ENCODE data around the gene IQSEC1. TPM values are rescaled to one million over a fixed set of nuclear protein-coding genes. Genes with fewer than 3 reads are reported as not detected.
A peak's percentile ranks its signal among the peaks of the same experiment; 100 is the strongest.

The IQSEC1 gene
- total RNA-seq, 1 experiment from 2014 or later = 28.1 TPM

DNA sequence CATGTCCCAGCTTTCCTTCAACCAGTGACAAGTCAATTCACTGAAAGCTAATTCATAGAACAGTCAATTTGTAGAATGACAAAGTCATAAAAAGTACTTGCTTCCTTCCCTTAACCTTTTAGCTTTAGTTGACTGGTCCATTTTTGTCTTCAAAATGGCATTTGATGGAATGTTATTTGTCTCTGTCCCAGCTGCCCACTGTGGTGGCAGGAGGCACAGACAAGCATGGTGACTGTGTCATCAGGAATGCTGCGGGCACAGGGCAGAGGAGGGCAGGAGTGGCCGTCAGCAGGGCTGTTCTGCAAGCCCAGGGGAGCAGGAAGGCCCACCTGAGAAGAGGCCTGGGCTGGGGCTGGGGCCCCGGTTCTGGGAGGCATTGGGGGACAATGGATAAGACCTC lies 10.0 kb downstream of the IQSEC1 start:
- intact Hi-C loops (cut with micrococcal nuclease) = no loop called here
- Histone ChIP-seq H3K4me1 (ENCODE audit: control insufficient read depth in 1 of 2, insufficient read depth in 2 of 2, low read length in 2 of 2) (peaks cover 16 to 17% of the 10 kb centered on the region in 2 experiments), H2AFZ (ENCODE audit: low read depth, low read length, poor library complexity, severe bottlenecking) (no peak overlapping the region), H3K79me2 (ENCODE audit: insufficient read depth, low read length) (no peaks in the 10 kb centered on the region), H3K4me2 (ENCODE audit: low read length) (peak overlapping the region; percentile 55), H3K4me3 (replicated peaks in 1 of 2; ENCODE audit: low read depth in 1 of 2, low read length in 2 of 2) (no peak overlapping the region), H4K20me1 (ENCODE audit: insufficient read depth) (no peaks in the 10 kb centered on the region), H3K9me3 (ENCODE audit: control insufficient read depth in 1 of 2, insufficient read depth in 1 of 2, low read depth in 1 of 2, low read length in 2 of 2) (no peaks in the 10 kb centered on the region), H3K27ac (ENCODE audit: low read depth, low read length) (no peak overlapping the region), H3K9me2 (ENCODE audit: insufficient read depth) (no peaks in the 10 kb centered on the region), H3K27me3 (ENCODE audit: insufficient read depth, low read length) (no peaks in the 10 kb centered on the region), H3K36me3 (ENCODE audit: control insufficient read depth in 1 of 2, insufficient read depth in 2 of 2, low read length in 2 of 2) (no peaks in the 10 kb centered on the region), H3K9ac (ENCODE audit: low read length) (no peak overlapping the region)
- TF ChIP-seq CEBPB (IDR thresholded peaks at IDR 0.05; ENCODE audit: low read depth) (no peak), EZH2 (IDR thresholded peaks at IDR 0.05) (no peak), EZH2phosphoT487 (IDR thresholded peaks at IDR 0.05; ENCODE audit: borderline replicate concordance) (no peak), ELF1 (IDR thresholded peaks at IDR 0.05; ENCODE audit: borderline replicate concordance, low read depth) (no peak), POLR2A (IDR thresholded peaks at IDR 0.05; ENCODE audit: borderline replicate concordance, extremely low read depth, insufficient read depth, insufficient read length) (no peak), CBX3 (IDR thresholded peaks at IDR 0.05; ENCODE audit: low read depth) (no peak; the same call in 1 of the 2 replicates), POLR2AphosphoS5 (IDR thresholded peaks at IDR 0.05; ENCODE audit: low read depth, low read length) (no peak), RAD21 (IDR thresholded peaks at IDR 0.05; ENCODE audit: low read depth) (no peak), JUND (IDR thresholded peaks at IDR 0.05) (no peak; the same call in 1 of the 2 replicates), TCF7L2 (IDR thresholded peaks at IDR 0.05; ENCODE audit: borderline replicate concordance, extremely low read depth, insufficient read depth, insufficient read length) (no peak), SRF (IDR thresholded peaks at IDR 0.05; ENCODE audit: low read depth) (no peak), SP1 (IDR thresholded peaks at IDR 0.05; ENCODE audit: low read depth) (no peak)
- TF ChIP-seq, protein P1, sequence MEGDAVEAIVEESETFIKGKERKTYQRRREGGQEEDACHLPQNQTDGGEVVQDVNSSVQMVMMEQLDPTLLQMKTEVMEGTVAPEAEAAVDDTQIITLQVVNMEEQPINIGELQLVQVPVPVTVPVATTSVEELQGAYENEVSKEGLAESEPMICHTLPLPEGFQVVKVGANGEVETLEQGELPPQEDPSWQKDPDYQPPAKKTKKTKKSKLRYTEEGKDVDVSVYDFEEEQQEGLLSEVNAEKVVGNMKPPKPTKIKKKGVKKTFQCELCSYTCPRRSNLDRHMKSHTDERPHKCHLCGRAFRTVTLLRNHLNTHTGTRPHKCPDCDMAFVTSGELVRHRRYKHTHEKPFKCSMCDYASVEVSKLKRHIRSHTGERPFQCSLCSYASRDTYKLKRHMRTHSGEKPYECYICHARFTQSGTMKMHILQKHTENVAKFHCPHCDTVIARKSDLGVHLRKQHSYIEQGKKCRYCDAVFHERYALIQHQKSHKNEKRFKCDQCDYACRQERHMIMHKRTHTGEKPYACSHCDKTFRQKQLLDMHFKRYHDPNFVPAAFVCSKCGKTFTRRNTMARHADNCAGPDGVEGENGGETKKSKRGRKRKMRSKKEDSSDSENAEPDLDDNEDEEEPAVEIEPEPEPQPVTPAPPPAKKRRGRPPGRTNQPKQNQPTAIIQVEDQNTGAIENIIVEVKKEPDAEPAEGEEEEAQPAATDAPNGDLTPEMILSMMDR (IDR thresholded peaks at IDR 0.05 in 2 of 3, conservative IDR thresholded peaks at IDR 0.05 in 1 of 3; ENCODE audit: borderline replicate concordance in 1 of 3, insufficient read depth in 1 of 3, low read depth in 2 of 3, low read length in 2 of 3) = no peak
- TF ChIP-seq, protein P2, sequence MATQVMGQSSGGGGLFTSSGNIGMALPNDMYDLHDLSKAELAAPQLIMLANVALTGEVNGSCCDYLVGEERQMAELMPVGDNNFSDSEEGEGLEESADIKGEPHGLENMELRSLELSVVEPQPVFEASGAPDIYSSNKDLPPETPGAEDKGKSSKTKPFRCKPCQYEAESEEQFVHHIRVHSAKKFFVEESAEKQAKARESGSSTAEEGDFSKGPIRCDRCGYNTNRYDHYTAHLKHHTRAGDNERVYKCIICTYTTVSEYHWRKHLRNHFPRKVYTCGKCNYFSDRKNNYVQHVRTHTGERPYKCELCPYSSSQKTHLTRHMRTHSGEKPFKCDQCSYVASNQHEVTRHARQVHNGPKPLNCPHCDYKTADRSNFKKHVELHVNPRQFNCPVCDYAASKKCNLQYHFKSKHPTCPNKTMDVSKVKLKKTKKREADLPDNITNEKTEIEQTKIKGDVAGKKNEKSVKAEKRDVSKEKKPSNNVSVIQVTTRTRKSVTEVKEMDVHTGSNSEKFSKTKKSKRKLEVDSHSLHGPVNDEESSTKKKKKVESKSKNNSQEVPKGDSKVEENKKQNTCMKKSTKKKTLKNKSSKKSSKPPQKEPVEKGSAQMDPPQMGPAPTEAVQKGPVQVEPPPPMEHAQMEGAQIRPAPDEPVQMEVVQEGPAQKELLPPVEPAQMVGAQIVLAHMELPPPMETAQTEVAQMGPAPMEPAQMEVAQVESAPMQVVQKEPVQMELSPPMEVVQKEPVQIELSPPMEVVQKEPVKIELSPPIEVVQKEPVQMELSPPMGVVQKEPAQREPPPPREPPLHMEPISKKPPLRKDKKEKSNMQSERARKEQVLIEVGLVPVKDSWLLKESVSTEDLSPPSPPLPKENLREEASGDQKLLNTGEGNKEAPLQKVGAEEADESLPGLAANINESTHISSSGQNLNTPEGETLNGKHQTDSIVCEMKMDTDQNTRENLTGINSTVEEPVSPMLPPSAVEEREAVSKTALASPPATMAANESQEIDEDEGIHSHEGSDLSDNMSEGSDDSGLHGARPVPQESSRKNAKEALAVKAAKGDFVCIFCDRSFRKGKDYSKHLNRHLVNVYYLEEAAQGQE (IDR thresholded peaks at IDR 0.05; ENCODE audit: low read depth) = no peak
- TF ChIP-seq, protein P3, sequence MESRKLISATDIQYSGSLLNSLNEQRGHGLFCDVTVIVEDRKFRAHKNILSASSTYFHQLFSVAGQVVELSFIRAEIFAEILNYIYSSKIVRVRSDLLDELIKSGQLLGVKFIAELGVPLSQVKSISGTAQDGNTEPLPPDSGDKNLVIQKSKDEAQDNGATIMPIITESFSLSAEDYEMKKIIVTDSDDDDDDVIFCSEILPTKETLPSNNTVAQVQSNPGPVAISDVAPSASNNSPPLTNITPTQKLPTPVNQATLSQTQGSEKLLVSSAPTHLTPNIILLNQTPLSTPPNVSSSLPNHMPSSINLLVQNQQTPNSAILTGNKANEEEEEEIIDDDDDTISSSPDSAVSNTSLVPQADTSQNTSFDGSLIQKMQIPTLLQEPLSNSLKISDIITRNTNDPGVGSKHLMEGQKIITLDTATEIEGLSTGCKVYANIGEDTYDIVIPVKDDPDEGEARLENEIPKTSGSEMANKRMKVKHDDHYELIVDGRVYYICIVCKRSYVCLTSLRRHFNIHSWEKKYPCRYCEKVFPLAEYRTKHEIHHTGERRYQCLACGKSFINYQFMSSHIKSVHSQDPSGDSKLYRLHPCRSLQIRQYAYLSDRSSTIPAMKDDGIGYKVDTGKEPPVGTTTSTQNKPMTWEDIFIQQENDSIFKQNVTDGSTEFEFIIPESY (IDR thresholded peaks at IDR 0.05; ENCODE audit: extremely low read depth, insufficient replicate concordance, low read length) = no peak
- TF ChIP-seq, protein P4, sequence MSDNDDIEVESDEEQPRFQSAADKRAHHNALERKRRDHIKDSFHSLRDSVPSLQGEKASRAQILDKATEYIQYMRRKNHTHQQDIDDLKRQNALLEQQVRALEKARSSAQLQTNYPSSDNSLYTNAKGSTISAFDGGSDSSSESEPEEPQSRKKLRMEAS (IDR thresholded peaks at IDR 0.05) = no peak
- TF ChIP-seq, protein P5, sequence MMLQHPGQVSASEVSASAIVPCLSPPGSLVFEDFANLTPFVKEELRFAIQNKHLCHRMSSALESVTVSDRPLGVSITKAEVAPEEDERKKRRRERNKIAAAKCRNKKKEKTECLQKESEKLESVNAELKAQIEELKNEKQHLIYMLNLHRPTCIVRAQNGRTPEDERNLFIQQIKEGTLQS (IDR thresholded peaks at IDR 0.05) = no peak
- POLR2A ChIA-PET = no interaction called here
- CTCF ChIA-PET = interaction anchor here (2.0 kb wide), 1 partner anchor 29 kb away, joined by 8 read pairs; no protein-coding TSS in a partner anchor
- BruUV-seq (replicated peaks) = no TSS peak
- ATAC-seq = peak; percentile 88
- DNase-seq (ENCODE audit: low read depth, low spot score) = no peak
- RAD21 ChIA-PET (ENCODE audit: low non-redundant PET in 1 of 2, low total read pairs in 2 of 2, uncharacterized antibody in 2 of 2, unreplicated experiment in 2 of 2) = no interaction called here
